Chondrocyte (in vitro differentiated cells): ENCODE measurements around the gene RAVER2. TPM values are rescaled to one million over a fixed set of nuclear protein-coding genes. Genes with fewer than 3 reads are reported as not detected.

Experiments
- DNase-seq: peaks from one replicate; pipeline ENCODE4 v3.0.0; 2021; ENCODE audit warnings: mixed read lengths, low spot score
- H3K27ac Mint-ChIP-seq: one replicate; pipeline ENCODE4 v1.8.0; 2021; ENCODE audit warnings: mild to moderate bottlenecking, moderate library complexity, mixed read lengths; ENCODE audit not compliant: unreplicated experiment
- H3K27me3 Mint-ChIP-seq: 2 replicates; pipeline ENCODE4 v1.8.0; 2021; ENCODE audit warnings: low read depth, mixed read lengths
- H3K36me3 Mint-ChIP-seq: 2 replicates; pipeline ENCODE4 v1.8.0; 2021; ENCODE audit warnings: low read depth, mixed read lengths
- H3K4me1 Mint-ChIP-seq: 2 replicates; pipeline ENCODE4 v1.8.0; 2021; ENCODE audit warnings: low read depth, mild to moderate bottlenecking, mixed read lengths
- H3K4me3 Mint-ChIP-seq: one replicate; pipeline ENCODE4 v1.8.0; 2021; ENCODE audit warnings: mild to moderate bottlenecking, moderate library complexity, mixed read lengths; ENCODE audit not compliant: unreplicated experiment
- H3K9me3 Mint-ChIP-seq: 2 replicates; pipeline ENCODE4 v1.8.0; 2021; ENCODE audit warnings: low read depth, mixed read lengths
- CTCF ChIP-seq: fragments of 200-600 bp; sonication (generic); IDR thresholded peaks from 2 replicates; pipeline ENCODE4 v1.5.0; 2021; ENCODE audit warnings: antibody characterized with exemption, mild to moderate bottlenecking, moderate library complexity
- total RNA-seq: library from RNA; stranded (reverse); gene quantifications from 3 replicates; pipeline ENCODE4 v1.2.1, GENCODE V29; 2021

RAVER2 gene
- total RNA-seq, 1 donor from 2014 or later = 16.4 TPM

DNA sequence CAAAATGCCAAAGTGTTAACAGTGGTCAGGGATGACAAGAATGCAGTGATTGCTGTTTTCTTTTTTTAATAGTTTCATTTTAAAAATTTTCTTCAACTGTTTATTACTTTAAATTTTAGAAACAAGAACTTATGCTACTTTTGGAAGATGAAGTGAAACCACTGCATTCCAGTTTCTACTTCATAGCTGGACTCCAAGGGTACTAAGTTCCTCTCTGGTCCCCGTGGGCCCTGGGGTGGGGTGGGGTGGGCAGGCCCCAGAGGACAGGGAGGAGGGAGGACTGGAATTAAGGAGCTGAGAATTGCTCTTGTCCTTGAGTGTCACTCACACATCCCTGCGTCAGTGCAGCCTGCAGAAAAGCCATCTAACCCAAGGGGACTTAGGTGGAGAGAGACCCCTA is 97.3 kb downstream of the RAVER2 start:
- Mint-ChIP-seq H3K36me3 (peaks cover 39% of the 10 kb centered on the region), H3K4me3 (no peak overlapping the region), H3K27me3 (no peaks in the 10 kb centered on the region), H3K9me3 (no peaks in the 10 kb centered on the region), H3K4me1 (peaks cover 16% of the 10 kb centered on the region), H3K27ac (no peak overlapping the region)
- no peak for TF ChIP-seq CTCF
- DNase-seq = no peak

GRCh38 chr1:64843675-64844074 is 98.8 kb downstream of the RAVER2 start:
- Mint-ChIP-seq H3K4me1 (peaks cover 16% of the 10 kb centered on the region), H3K36me3 (peaks cover 38% of the 10 kb centered on the region), H3K4me3 (no peak overlapping the region), H3K27ac (no peak overlapping the region), H3K9me3 (no peaks in the 10 kb centered on the region), H3K27me3 (no peaks in the 10 kb centered on the region)
- DNase-seq = no peak
- TF ChIP-seq CTCF = no peak

- no peak for DNase-seq
- TF ChIP-seq CTCF = no peak
- Mint-ChIP-seq H3K9me3 (no peaks in the 10 kb centered on the region), H3K4me3 (no peak overlapping the region), H3K36me3 (peaks cover 41% of the 10 kb centered on the region), H3K27ac (no peak overlapping the region), H3K4me1 (peaks cover 16% of the 10 kb centered on the region), H3K27me3 (no peaks in the 10 kb centered on the region)
These were observed 99.3 kb downstream of the RAVER2 start for GRCh38 chr1:64844175-64844574.

GRCh38 chr1:64844609-64845008 is 99.7 kb downstream of the RAVER2 start:
- Mint-ChIP-seq H3K4me1 (peaks cover 16% of the 10 kb centered on the region), H3K9me3 (no peaks in the 10 kb centered on the region), H3K4me3 (no peak overlapping the region), H3K27me3 (no peaks in the 10 kb centered on the region), H3K27ac (no peak overlapping the region), H3K36me3 (peaks cover 40% of the 10 kb centered on the region)
- no peak for DNase-seq
- TF ChIP-seq CTCF = no peak

- TF ChIP-seq CTCF = no peak
- H3K27ac Mint-ChIP-seq = peak overlapping the region; percentile 11
- DNase-seq = no peak
- H3K27me3 Mint-ChIP-seq = no peaks in the 10 kb centered on the region
- H3K4me3 Mint-ChIP-seq = no peak overlapping the region
- H3K9me3 Mint-ChIP-seq = no peaks in the 10 kb centered on the region
- peaks cover 42% of the 10 kb centered on the region for H3K36me3 Mint-ChIP-seq
- peaks cover 16% of the 10 kb centered on the region for H3K4me1 Mint-ChIP-seq
These were observed 101.1 kb downstream of the RAVER2 start for GRCh38 chr1:64845831-64846425.
